NCI-H2227 (cell line): ENCODE measurements around the gene STAB2.

ENCODE experiments used
- DNase-seq: peaks from one replicate; lab custom pipeline; 2025; ENCODE audit not compliant: unreplicated experiment; lab: John Stamatoyannopoulos, UW

STAB2 gene

GRCh38 chr12:103778781-103779180, 191.7 kb downstream of the STAB2 start:
- DNase-seq = no peak

- no peak for DNase-seq
Measured at GRCh38 chr12:103779410-103780092, 192.5 kb downstream of the STAB2 start.

GRCh38 chr12:103780093-103780440, 193.0 kb downstream of the STAB2 start:
- no peak for DNase-seq

GRCh38 chr12:103780992-103781391, 193.9 kb downstream of the STAB2 start:
- DNase-seq = no peak

GRCh38 chr12:103782399-103782798, 195.3 kb downstream of the STAB2 start:
- no peak for DNase-seq

- DNase-seq = no peak
Measured at GRCh38 chr12:103783744-103784664, 196.9 kb downstream of the STAB2 start.

- no peak for DNase-seq
Measured at GRCh38 chr12:103785243-103786031, 198.4 kb downstream of the STAB2 start.

- DNase-seq = no peak
Measured at GRCh38 chr12:103786201-103786600, 199.1 kb downstream of the STAB2 start.

- DNase-seq = no peak
Measured at GRCh38 chr12:103791350-103791920, 204.4 kb downstream of the STAB2 start.

- DNase-seq = no peak
Measured at GRCh38 chr12:103793046-103793445, 206.0 kb downstream of the STAB2 start.

GRCh38 chr12:103793512-103794045, 206.5 kb downstream of the STAB2 start:
- no peak for DNase-seq

- DNase-seq = peak; percentile 14
Measured at GRCh38 chr12:103794309-103795213, 207.5 kb downstream of the STAB2 start.

GRCh38 chr12:103798586-103798985, 211.5 kb downstream of the STAB2 start:
- no peak for DNase-seq

GRCh38 chr12:103799504-103799856, 212.4 kb downstream of the STAB2 start:
- no peak for DNase-seq

GRCh38 chr12:103799857-103800771, 213.0 kb downstream of the STAB2 start:
- peak; percentile 32 for DNase-seq

GRCh38 chr12:103801709-103802585, 214.9 kb downstream of the STAB2 start:
- no peak for DNase-seq

- no peak for DNase-seq
Measured at GRCh38 chr12:103802586-103802886, 215.5 kb downstream of the STAB2 start.

GRCh38 chr12:103803847-103804246, 216.8 kb downstream of the STAB2 start:
- DNase-seq = no peak
